Measurements from ENCODE around the gene BAHCC1.

BAHCC1 gene

GRCh38 chr17:81368161-81369022 lies 26.9 kb upstream of the BAHCC1 start:
- no peak for DNase-seq

GRCh38 chr17:81370294-81370693 lies 25.0 kb upstream of the BAHCC1 start:
- DNase-seq = no peak

DNA sequence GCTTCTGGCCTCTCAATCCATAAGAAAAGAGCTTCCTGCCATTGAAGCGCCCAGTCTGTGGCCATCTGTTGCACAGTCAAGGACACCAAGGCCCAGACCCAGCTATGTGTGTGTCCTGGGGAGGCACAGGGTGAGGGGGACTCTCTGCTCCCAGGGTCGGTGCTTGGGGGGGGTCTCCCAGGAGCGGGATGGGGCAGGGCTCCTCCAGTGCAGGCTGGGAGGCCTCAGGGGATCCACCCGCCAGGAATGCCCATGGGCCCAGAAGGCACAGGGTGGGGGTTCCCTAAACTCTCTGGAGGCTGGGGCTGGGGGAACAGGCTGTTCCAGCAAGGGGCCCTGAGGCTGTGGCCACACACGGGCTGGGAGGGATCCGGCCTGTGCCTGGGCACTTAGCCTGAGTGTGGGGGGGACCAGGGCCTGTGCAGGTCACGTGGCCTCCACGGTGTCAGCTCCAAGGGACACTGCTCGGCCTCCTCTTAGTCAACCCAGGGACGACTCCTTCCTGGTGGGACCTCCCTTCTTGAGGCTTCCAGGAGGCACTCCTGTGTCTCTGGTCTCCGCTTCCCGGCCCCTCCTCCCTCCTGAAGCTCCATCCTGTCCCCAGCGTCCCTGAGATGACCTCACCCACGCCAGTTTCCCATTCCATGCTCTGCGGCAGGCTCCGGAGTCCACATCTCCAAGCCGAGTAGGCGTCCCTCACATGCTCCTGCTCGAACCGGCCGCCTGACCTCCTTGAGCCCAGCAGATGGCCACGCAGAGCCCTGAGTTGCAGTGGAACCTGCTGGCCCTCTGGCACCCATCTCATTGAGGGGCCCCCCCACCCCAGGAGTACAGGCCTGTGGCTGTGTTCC lies 23.1 kb upstream of the BAHCC1 start:
- peak in 1 of 2 experiments; percentile 20 for DNase-seq

GRCh38 chr17:81373536-81374160 lies 21.6 kb upstream of the BAHCC1 start:
- no peak for DNase-seq

GRCh38 chr17:81374890-81375289 lies 20.4 kb upstream of the BAHCC1 start:
- DNase-seq = no peak

GRCh38 chr17:81376946-81377714 lies 18.1 kb upstream of the BAHCC1 start:
- DNase-seq = no peak

DNA sequence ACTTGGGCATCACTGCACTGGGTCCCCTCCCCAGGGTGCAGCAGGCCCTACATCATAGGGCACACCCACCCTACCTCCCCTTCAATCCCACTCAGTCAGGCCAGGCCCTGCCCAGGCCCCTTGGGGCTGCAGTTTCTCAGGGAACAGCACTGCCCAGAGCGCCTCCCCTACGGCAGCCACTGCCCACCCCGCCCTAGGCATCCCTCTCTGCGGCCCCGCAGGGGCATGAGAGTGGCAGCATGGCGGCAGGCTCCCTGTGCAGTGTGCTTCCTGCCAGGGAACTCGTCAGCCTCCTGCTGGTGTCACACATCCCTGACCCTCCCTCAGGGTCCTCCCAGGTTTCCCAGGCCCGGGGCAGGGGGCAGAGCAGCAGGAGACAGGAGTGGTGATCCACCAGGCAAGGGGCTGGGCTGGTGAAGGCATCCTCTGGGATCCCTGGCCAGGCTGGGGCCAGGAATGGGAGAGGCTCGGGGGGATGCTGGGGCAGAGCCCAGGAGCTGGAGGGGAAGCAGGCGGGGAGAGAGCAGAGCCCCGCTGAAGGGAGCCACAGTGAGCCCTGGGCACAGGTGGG lies 16.2 kb upstream of the BAHCC1 start:
- DNase-seq = no peak

DNA sequence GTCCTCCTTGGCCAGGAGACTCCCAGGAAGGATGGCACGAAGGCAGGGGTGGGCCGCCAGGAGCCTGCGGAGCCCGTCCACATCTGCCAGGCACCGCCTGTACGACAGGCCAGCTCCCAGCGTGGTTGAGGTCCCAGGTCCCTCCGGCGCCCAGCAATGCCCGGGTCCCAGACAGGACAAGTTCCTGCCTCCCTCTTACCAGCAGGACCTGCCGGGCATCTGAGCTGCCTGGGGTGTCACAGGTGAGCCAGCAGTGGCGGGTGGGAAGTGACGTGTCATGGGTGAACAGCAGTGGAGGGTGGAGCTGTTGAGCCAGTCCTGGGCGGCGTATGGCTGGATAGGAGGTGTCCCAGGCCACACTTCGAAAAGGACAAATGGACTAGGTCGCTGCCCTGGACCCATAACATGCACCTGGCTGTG lies 15.7 kb upstream of the BAHCC1 start:
- DNase-seq = peak; percentile 49 to 67

DNA sequence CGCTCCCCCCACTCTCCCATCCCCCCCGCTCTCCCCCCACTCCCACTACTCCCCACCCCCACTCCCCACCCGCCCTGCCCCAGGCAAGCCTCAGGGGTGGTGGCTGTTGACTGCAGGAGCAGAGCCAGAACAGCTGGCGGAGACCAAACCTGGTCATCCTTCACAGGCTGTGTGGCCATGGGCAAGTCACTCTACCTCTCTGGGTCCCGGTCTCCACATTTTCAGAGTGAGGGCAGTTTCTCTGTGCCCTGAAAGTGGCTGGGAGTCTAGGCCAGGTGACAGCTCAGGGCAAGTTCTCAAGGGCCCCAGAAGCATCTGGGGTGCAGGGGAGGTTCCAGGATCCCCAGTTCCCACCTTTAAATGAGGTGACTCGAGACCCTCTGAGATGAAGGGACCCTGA lies 15.1 kb upstream of the BAHCC1 start:
- no peak for DNase-seq

GRCh38 chr17:81380666-81381518 lies 14.4 kb upstream of the BAHCC1 start:
- no peak for DNase-seq

GRCh38 chr17:81381632-81382577 lies 13.4 kb upstream of the BAHCC1 start:
- DNase-seq = no peak

GRCh38 chr17:81382851-81383250 lies 12.4 kb upstream of the BAHCC1 start:
- no peak for DNase-seq

- DNase-seq = no peak
These were observed 11.5 kb upstream of the BAHCC1 start for GRCh38 chr17:81383504-81384421.

DNA sequence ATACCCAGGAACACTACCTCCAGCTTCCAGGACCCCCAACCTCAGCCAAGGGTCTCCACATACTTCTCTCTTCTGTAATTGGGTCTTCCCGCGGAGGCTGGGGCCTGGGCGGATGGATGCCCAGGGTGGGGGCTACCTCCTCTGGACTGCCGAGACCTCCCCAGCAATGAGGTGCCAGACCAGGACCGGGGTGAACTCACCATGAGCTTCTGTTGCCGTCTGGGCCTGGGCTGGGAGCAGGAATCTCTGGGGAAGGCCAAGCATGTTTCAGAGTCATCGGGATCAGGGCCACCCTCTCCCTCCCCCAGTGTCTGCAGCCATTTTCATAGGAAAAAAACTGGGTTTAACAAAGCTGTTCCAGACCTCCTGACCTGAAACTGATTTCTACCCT lies 10.3 kb upstream of the BAHCC1 start:
- DNase-seq = no peak

DNA sequence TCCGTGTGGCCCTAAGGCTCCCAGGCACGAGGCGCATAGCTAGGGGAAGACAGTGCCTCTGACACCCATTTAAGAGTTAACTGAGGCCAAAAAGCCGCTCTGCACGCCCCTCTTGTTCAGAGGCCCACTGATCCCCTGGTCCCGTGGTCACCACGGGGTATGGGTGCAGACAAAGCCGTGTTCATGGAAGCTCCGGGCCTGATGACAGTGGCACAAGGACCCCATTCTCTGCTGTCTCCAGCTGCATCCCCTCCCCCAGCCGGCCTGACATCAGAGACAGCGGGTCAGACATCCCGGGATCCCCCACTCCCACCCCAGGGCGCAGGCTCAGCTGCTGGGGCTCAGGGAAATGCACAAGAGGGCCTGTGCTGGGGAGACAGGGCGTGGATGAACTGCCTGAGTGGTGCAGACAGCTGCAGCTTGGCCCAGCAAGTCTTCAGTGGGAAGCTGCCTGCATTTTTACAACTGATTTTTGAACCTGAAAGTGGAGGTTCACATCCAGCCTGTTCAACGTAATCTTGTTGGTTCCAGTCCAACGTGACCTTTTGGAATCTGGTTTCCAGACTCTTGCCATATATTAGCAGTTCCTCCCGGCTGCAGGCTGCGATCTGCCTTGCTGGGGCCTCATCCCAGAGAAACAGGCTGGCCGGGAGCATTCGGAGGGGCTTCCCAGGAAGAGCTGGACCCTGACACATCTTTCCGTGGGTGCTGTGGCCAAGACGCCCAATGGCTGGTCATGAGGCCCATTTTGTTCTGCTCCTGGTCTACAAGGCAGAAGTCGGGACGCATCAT lies 9.7 kb upstream of the BAHCC1 start:
- no peak for DNase-seq

- DNase-seq = no peak
These were observed 9.1 kb upstream of the BAHCC1 start for GRCh38 chr17:81386141-81386645.

GRCh38 chr17:81386646-81387099 lies 8.6 kb upstream of the BAHCC1 start:
- no peak for DNase-seq
